GM23338 (cell line): ENCODE data around the gene CYP4F8. TPM values are rescaled to one million over a fixed set of nuclear protein-coding genes. Genes with fewer than 3 reads are reported as not detected.
"Not testable (repeated sequence)": the region's sequence is repeated elsewhere in the genome, so short reads cannot be mapped to it uniquely, and the experiment has no call there.

ENCODE experiments used
- ATAC-seq: fragments of 200-7000 bp; cut with Tn5 transposase; 3 replicates; pipeline ENCODE4 v1.9.1; 2020
- DNase-seq: peaks from one replicate; pipeline ENCODE4 v3.0.0-alpha.2; 2015; ENCODE audit warnings: low spot score
- H2AFZ ChIP-seq: fragments of 200-600 bp; sonication (generic); 2 replicates; pipeline ENCODE4 v1.8.0; 2016; ENCODE audit warnings: antibody characterized with exemption, mild to moderate bottlenecking, moderate library complexity
- H3F3A ChIP-seq: fragments of 200-600 bp; sonication (generic); replicated peaks from 2 replicates; pipeline ENCODE4 v1.8.0; 2017; ENCODE audit warnings: antibody characterized with exemption, mixed run types, low read depth
- H3K27ac ChIP-seq: fragments of 200-600 bp; sonication (generic); 2 replicates; pipeline ENCODE4 v1.6.1; 2016; ENCODE audit warnings: low read depth
- H3K27me3 ChIP-seq: fragments of 200-600 bp; sonication (generic); 2 replicates; pipeline ENCODE4 v1.8.0; 2016; ENCODE audit warnings: mild to moderate bottlenecking, mixed run types, moderate library complexity; ENCODE audit not compliant: insufficient read depth
- H3K36me3 ChIP-seq: fragments of 200-600 bp; sonication (generic); 2 replicates; pipeline ENCODE4 v1.8.0; 2016; ENCODE audit warnings: mild to moderate bottlenecking; ENCODE audit not compliant: insufficient read depth
- H3K4me1 ChIP-seq: fragments of 200-600 bp; sonication (generic); 2 replicates; pipeline ENCODE4 v1.8.0; 2016; ENCODE audit warnings: mild to moderate bottlenecking, moderate library complexity; ENCODE audit not compliant: insufficient read depth
- H3K4me2 ChIP-seq: fragments of 200-600 bp; sonication (generic); 2 replicates; pipeline ENCODE4 v1.7.1; 2017; ENCODE audit warnings: mixed run types
- H3K4me3 ChIP-seq: fragments of 200-600 bp; sonication (generic); 2 replicates; pipeline ENCODE4 v1.6.1; 2016; ENCODE audit warnings: mixed run types
- H3K79me2 ChIP-seq: fragments of 200-600 bp; sonication (generic); replicated peaks from 2 replicates; pipeline ENCODE4 v1.8.0; 2017; ENCODE audit warnings: mild to moderate bottlenecking; ENCODE audit not compliant: insufficient read depth
- H3K9me2 ChIP-seq: fragments of 200-600 bp; sonication (generic); 2 replicates; pipeline ENCODE4 v1.8.0; 2017; ENCODE audit not compliant: insufficient read depth
- H4K20me1 ChIP-seq: fragments of 200-600 bp; sonication (generic); replicated peaks from 2 replicates; pipeline ENCODE4 v1.8.0; 2017; ENCODE audit warnings: mild to moderate bottlenecking; ENCODE audit not compliant: insufficient read depth
- H3K27ac Mint-ChIP-seq: 2 replicates; pipeline ENCODE4 v1.8.0; 2020; ENCODE audit warnings: inconsistent platforms, mild to moderate bottlenecking, moderate library complexity, mixed read lengths
- H3K27me3 Mint-ChIP-seq: 3 replicates; pipeline ENCODE4 v1.8.0; 2022; ENCODE audit warnings: low read depth, mild to moderate bottlenecking, moderate library complexity, mixed read lengths, inconsistent platforms; ENCODE audit not compliant: insufficient read depth, poor library complexity
- H3K36me3 Mint-ChIP-seq: 3 replicates; pipeline ENCODE4 v1.8.0; 2021; ENCODE audit warnings: low read depth, mild to moderate bottlenecking, inconsistent platforms, moderate library complexity, mixed read lengths
- H3K4me1 Mint-ChIP-seq: 3 replicates; pipeline ENCODE4 v1.8.0; 2020; ENCODE audit warnings: mild to moderate bottlenecking, inconsistent platforms, mixed read lengths
- H3K4me3 Mint-ChIP-seq: 3 replicates; pipeline ENCODE4 v1.8.0; 2021; ENCODE audit warnings: moderate library complexity, mild to moderate bottlenecking, inconsistent platforms, mixed read lengths
- H3K9me3 Mint-ChIP-seq: 3 replicates; pipeline ENCODE4 v1.8.0; 2020; ENCODE audit warnings: moderate library complexity, mild to moderate bottlenecking, inconsistent platforms, mixed read lengths
- CREB1 ChIP-seq: fragments of 250-450 bp; sonication (Bioruptor Pico); IDR thresholded peaks from 2 replicates; pipeline ENCODE4 v1.5.0; 2020; ENCODE audit warnings: low read depth, mild to moderate bottlenecking, moderate library complexity
- EZH2 ChIP-seq: fragments of 200-600 bp; sonication (generic); IDR thresholded peaks from one replicate; pipeline ENCODE4 v1.8.0; 2017; ENCODE audit warnings: antibody characterized with exemption, mild to moderate bottlenecking, low read depth; ENCODE audit not compliant: unreplicated experiment
- EZH2phosphoT487 ChIP-seq: fragments of 200-600 bp; sonication (generic); IDR thresholded peaks from one replicate; pipeline ENCODE4 v1.8.1; 2018; ENCODE audit warnings: antibody characterized with exemption; ENCODE audit not compliant: unreplicated experiment
- JUNB ChIP-seq: IDR thresholded peaks from one replicate; pipeline ENCODE4 v1.6.1; 2016; ENCODE audit warnings: antibody characterized with exemption; ENCODE audit not compliant: unreplicated experiment
- POLR2AphosphoS5 ChIP-seq: IDR thresholded peaks from 2 replicates; pipeline ENCODE4 v1.6.1; 2016; ENCODE audit warnings: antibody characterized with exemption, low read depth
- ZNF114 ChIP-seq: fragments of 250-450 bp; sonication (Bioruptor Pico); IDR thresholded peaks from 2 replicates; pipeline ENCODE4 v1.5.0; 2020; ENCODE audit warnings: mild to moderate bottlenecking, moderate library complexity
- ZNF331 ChIP-seq: fragments of 250-450 bp; sonication (Bioruptor Pico); IDR thresholded peaks from 2 replicates; pipeline ENCODE4 v1.5.0; 2020; ENCODE audit warnings: low read depth, mild to moderate bottlenecking, moderate library complexity
- polyA plus RNA-seq: library from polyadenylated mRNA; unstranded; fragments of >200 nt; fragmentation: Nextera tagmentation; extraction: Ambion mirVana; gene quantifications from 2 replicates; pipeline ENCODE4 v1.2.1, GENCODE V29; 2016
- total RNA-seq: library from RNA; depleted of rRNA; stranded (reverse); fragments of >200 nt; shearing (Covaris generic); gene quantifications from 2 replicates; pipeline ENCODE4 v1.2.3, GENCODE V29; 2014
- TF ChIP-seq, protein P1 (sequence below): IDR thresholded peaks from 2 replicates; pipeline ENCODE4 v1.6.1; 2016; ENCODE audit warnings: antibody characterized with exemption
- TF ChIP-seq, protein P2 (sequence below), 2 experiments: fragments of 200-600 bp in 1 of 2; sonication (generic) in 1 of 2; conservative IDR thresholded peaks; 2 replicates each; pipeline versions ENCODE4 v1.5.1 to v1.6.1; 2016 to 2017; ENCODE audit warnings: antibody characterized with exemption in 2 of 2, low read depth in 2 of 2, mild to moderate bottlenecking in 2 of 2, moderate library complexity in 1 of 2
- TF ChIP-seq, protein P3 (sequence below): fragments of 250-450 bp; sonication (Bioruptor Pico); IDR thresholded peaks from 2 replicates; pipeline ENCODE4 v1.5.0; 2020; ENCODE audit warnings: mild to moderate bottlenecking, moderate library complexity
- TF ChIP-seq, protein P4 (sequence below): IDR thresholded peaks from one replicate; pipeline ENCODE4 v1.6.1; 2018; ENCODE audit warnings: antibody characterized with exemption; ENCODE audit not compliant: unreplicated experiment

The CYP4F8 gene
- total and polyA plus RNA-seq, 2 experiments from 2014 or later, result not detected

DNA sequence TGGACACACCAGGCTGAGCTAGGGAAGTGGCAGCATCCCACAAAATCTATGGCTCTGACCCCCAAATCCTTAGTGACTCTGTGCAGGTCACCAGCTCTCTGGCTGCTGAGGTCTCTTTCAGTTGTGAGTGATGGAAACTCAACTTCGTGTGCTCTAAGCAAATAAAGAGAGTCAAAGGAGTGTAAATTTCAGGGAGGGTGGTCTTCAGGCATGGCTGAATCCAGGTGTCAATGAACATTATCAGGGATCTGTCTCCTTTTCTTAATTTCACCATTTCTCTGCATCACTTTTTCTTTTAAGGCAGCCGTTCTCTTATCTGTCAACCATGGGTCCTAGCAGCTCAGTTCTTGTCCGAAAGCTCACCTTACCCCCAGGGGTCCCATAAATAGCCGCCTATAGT is 64.1 kb downstream of the CYP4F8 start:
- TF ChIP-seq, protein P1, sequence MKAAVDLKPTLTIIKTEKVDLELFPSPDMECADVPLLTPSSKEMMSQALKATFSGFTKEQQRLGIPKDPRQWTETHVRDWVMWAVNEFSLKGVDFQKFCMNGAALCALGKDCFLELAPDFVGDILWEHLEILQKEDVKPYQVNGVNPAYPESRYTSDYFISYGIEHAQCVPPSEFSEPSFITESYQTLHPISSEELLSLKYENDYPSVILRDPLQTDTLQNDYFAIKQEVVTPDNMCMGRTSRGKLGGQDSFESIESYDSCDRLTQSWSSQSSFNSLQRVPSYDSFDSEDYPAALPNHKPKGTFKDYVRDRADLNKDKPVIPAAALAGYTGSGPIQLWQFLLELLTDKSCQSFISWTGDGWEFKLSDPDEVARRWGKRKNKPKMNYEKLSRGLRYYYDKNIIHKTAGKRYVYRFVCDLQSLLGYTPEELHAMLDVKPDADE, result no peak
- TF ChIP-seq, protein P2, sequence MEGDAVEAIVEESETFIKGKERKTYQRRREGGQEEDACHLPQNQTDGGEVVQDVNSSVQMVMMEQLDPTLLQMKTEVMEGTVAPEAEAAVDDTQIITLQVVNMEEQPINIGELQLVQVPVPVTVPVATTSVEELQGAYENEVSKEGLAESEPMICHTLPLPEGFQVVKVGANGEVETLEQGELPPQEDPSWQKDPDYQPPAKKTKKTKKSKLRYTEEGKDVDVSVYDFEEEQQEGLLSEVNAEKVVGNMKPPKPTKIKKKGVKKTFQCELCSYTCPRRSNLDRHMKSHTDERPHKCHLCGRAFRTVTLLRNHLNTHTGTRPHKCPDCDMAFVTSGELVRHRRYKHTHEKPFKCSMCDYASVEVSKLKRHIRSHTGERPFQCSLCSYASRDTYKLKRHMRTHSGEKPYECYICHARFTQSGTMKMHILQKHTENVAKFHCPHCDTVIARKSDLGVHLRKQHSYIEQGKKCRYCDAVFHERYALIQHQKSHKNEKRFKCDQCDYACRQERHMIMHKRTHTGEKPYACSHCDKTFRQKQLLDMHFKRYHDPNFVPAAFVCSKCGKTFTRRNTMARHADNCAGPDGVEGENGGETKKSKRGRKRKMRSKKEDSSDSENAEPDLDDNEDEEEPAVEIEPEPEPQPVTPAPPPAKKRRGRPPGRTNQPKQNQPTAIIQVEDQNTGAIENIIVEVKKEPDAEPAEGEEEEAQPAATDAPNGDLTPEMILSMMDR (conservative IDR thresholded peaks at IDR 0.05; ENCODE audit: low read depth in 2 of 2), result no peak
- TF ChIP-seq, protein P3, sequence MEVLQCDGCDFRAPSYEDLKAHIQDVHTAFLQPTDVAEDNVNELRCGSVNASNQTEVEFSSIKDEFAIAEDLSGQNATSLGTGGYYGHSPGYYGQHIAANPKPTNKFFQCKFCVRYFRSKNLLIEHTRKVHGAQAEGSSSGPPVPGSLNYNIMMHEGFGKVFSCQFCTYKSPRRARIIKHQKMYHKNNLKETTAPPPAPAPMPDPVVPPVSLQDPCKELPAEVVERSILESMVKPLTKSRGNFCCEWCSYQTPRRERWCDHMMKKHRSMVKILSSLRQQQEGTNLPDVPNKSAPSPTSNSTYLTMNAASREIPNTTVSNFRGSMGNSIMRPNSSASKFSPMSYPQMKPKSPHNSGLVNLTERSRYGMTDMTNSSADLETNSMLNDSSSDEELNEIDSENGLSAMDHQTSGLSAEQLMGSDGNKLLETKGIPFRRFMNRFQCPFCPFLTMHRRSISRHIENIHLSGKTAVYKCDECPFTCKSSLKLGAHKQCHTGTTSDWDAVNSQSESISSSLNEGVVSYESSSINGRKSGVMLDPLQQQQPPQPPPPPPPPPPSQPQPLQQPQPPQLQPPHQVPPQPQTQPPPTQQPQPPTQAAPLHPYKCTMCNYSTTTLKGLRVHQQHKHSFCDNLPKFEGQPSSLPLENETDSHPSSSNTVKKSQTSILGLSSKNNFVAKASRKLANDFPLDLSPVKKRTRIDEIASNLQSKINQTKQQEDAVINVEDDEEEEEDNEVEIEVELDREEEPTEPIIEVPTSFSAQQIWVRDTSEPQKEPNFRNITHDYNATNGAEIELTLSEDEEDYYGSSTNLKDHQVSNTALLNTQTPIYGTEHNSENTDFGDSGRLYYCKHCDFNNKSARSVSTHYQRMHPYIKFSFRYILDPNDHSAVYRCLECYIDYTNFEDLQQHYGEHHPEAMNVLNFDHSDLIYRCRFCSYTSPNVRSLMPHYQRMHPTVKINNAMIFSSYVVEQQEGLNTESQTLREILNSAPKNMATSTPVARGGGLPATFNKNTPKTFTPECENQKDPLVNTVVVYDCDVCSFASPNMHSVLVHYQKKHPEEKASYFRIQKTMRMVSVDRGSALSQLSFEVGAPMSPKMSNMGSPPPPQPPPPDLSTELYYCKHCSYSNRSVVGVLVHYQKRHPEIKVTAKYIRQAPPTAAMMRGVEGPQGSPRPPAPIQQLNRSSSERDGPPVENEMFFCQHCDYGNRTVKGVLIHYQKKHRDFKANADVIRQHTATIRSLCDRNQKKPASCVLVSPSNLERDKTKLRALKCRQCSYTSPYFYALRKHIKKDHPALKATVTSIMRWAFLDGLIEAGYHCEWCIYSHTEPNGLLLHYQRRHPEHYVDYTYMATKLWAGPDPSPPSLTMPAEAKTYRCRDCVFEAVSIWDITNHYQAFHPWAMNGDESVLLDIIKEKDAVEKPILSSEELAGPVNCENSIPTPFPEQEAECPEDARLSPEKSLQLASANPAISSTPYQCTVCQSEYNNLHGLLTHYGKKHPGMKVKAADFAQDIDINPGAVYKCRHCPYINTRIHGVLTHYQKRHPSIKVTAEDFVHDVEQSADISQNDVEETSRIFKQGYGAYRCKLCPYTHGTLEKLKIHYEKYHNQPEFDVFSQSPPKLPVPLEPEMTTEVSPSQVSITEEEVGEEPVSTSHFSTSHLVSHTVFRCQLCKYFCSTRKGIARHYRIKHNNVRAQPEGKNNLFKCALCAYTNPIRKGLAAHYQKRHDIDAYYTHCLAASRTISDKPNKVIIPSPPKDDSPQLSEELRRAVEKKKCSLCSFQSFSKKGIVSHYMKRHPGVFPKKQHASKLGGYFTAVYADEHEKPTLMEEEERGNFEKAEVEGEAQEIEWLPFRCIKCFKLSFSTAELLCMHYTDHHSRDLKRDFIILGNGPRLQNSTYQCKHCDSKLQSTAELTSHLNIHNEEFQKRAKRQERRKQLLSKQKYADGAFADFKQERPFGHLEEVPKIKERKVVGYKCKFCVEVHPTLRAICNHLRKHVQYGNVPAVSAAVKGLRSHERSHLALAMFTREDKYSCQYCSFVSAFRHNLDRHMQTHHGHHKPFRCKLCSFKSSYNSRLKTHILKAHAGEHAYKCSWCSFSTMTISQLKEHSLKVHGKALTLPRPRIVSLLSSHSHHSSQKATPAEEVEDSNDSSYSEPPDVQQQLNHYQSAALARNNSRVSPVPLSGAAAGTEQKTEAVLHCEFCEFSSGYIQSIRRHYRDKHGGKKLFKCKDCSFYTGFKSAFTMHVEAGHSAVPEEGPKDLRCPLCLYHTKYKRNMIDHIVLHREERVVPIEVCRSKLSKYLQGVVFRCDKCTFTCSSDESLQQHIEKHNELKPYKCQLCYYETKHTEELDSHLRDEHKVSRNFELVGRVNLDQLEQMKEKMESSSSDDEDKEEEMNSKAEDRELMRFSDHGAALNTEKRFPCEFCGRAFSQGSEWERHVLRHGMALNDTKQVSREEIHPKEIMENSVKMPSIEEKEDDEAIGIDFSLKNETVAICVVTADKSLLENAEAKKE (CRISPR knock-in tag), result no peak
- TF ChIP-seq ZNF331 (CRISPR knock-in tag), result no peak
- TF ChIP-seq POLR2AphosphoS5, result no peak
- TF ChIP-seq, protein P4, sequence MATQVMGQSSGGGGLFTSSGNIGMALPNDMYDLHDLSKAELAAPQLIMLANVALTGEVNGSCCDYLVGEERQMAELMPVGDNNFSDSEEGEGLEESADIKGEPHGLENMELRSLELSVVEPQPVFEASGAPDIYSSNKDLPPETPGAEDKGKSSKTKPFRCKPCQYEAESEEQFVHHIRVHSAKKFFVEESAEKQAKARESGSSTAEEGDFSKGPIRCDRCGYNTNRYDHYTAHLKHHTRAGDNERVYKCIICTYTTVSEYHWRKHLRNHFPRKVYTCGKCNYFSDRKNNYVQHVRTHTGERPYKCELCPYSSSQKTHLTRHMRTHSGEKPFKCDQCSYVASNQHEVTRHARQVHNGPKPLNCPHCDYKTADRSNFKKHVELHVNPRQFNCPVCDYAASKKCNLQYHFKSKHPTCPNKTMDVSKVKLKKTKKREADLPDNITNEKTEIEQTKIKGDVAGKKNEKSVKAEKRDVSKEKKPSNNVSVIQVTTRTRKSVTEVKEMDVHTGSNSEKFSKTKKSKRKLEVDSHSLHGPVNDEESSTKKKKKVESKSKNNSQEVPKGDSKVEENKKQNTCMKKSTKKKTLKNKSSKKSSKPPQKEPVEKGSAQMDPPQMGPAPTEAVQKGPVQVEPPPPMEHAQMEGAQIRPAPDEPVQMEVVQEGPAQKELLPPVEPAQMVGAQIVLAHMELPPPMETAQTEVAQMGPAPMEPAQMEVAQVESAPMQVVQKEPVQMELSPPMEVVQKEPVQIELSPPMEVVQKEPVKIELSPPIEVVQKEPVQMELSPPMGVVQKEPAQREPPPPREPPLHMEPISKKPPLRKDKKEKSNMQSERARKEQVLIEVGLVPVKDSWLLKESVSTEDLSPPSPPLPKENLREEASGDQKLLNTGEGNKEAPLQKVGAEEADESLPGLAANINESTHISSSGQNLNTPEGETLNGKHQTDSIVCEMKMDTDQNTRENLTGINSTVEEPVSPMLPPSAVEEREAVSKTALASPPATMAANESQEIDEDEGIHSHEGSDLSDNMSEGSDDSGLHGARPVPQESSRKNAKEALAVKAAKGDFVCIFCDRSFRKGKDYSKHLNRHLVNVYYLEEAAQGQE, result no peak
- TF ChIP-seq ZNF114 (CRISPR knock-in tag), result no peak
- TF ChIP-seq CREB1 (CRISPR knock-in tag), result no peak
- no peak for TF ChIP-seq EZH2phosphoT487
- no peak for TF ChIP-seq EZH2
- no peak for TF ChIP-seq JUNB
- H3K4me2 ChIP-seq, result no peak overlapping the region
- H3K4me3 ChIP-seq, result no peak overlapping the region
- H3K79me2 ChIP-seq, result no peaks in the 10 kb centered on the region
- Mint-ChIP-seq H3K4me3 (no peak overlapping the region; the same call in 2 of the 3 replicates), H3K4me1 (no peaks in the 10 kb centered on the region), H3K36me3 (peaks cover 55% of the 10 kb centered on the region), H3K27ac (no peak overlapping the region), H3K27me3 (no peaks in the 10 kb centered on the region), H3K9me3 (peaks cover 96% of the 10 kb centered on the region)
- no peak for DNase-seq
- no peak overlapping the region for H3K27ac ChIP-seq
- no peaks in the 10 kb centered on the region for H3K9me2 ChIP-seq
- no peak overlapping the region for H2AFZ ChIP-seq
- H3K27me3 ChIP-seq, result no peaks in the 10 kb centered on the region
- no peaks in the 10 kb centered on the region for H3K4me1 ChIP-seq
- H3F3A ChIP-seq, result no peaks in the 10 kb centered on the region
- H3K36me3 ChIP-seq, result no peaks in the 10 kb centered on the region; the same call in 1 of the 2 replicates
- no peak for ATAC-seq
- no peaks in the 10 kb centered on the region for H4K20me1 ChIP-seq

DNA sequence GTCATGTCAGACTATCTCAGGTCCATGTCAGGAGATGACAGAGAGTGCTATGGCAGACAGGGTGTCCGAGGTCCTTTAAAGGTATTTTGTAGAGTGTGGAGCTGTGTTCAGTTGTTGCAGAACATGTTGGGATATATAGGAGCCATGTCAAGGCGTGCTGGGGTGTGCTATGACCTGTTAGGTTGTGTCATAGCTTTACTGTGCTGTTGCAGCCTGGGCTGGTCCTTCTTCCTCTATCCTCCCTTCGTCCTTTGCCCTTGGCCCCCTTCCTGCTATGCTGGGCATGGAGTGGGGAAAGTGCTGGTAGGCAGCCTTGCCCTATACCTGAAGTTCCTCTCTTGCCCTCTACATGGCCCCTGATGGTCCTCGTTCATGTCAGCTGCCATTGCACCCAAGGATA is 64.8 kb downstream of the CYP4F8 start:
- not testable (repeated sequence) for H3F3A ChIP-seq, H3K4me2 ChIP-seq, H3K27me3 Mint-ChIP-seq, H3K27me3 ChIP-seq, DNase-seq, H3K27ac ChIP-seq, ATAC-seq, H2AFZ ChIP-seq, H3K4me3 Mint-ChIP-seq, H3K36me3 ChIP-seq, H3K79me2 ChIP-seq, H3K9me2 ChIP-seq, H3K27ac Mint-ChIP-seq, H3K4me1 Mint-ChIP-seq, H3K4me3 ChIP-seq, H4K20me1 ChIP-seq, H3K4me1 ChIP-seq
- peaks cover 96% of the 10 kb centered on the region for H3K9me3 Mint-ChIP-seq
- H3K36me3 Mint-ChIP-seq, result peaks cover 55% of the 10 kb centered on the region
